GM13977 (cell line): Measurements from ENCODE around the gene PCNX2.

Experiments used
- DNase-seq: peaks from one replicate; pipeline ENCODE4 v3.0.0; 2012; ENCODE audit warnings: low spot score
- CTCF ChIP-seq: IDR thresholded peaks from 2 replicates; pipeline ENCODE4 v1.5.1; 2012; ENCODE audit warnings: mild to moderate bottlenecking, control low read depth; ENCODE audit not compliant: insufficient read depth; ENCODE audit errors: extremely low read depth, missing control alignments
- in situ Hi-C: fragments of 300-500 bp; cut with MboI; formaldehyde crosslinking; loops from one replicate; pipeline ENCODE4 v1.12.0; 2022; ENCODE audit warnings: low sequenced_read_pairs, low pct_unique_long_range_greater_than_20kb, mixed read lengths, inconsistent platforms; ENCODE audit not compliant: unreplicated experiment

PCNX2 gene

GRCh38 chr1:233299450-233299849 is 3.9 kb upstream of the PCNX2 start:
- no peak for TF ChIP-seq CTCF
- DNase-seq, result no peak
- in situ Hi-C loops, result no loop called here

- TF ChIP-seq CTCF, result no peak
- no peak for DNase-seq
- in situ Hi-C loops, result no loop called here
Measured at GRCh38 chr1:233295975-233296322, 424 bp upstream of the PCNX2 start.

- in situ Hi-C loops, result no loop called here
- peak; percentile 50 for DNase-seq
- TF ChIP-seq CTCF, result no peak
Measured at GRCh38 chr1:233294913-233295236, 650 bp downstream of the PCNX2 start.

GRCh38 chr1:233293556-233294446 is 1.7 kb downstream of the PCNX2 start:
- no peak for DNase-seq
- no peak for TF ChIP-seq CTCF
- in situ Hi-C loops, result no loop called here

- in situ Hi-C loops, result no loop called here
- DNase-seq, result no peak
- no peak for TF ChIP-seq CTCF
Measured at GRCh38 chr1:233290396-233291034, 5.0 kb downstream of the PCNX2 start.

- TF ChIP-seq CTCF, result no peak
- in situ Hi-C loops, result no loop called here
- DNase-seq, result no peak
Measured at GRCh38 chr1:233289676-233290075, 5.8 kb downstream of the PCNX2 start.
